GM19193 (cell line): ENCODE results near the gene MS4A18.

Experiments
- POLR2A ChIP-seq: IDR thresholded peaks from 4 replicates; pipeline ENCODE4 v1.6.1; 2011; ENCODE audit not compliant: insufficient read depth, insufficient read length; ENCODE audit errors: extremely low read depth

The MS4A18 gene

GRCh38 chr11:60756307-60757032 lies 31.9 kb downstream of the MS4A18 start, which contains the start of gene MS4A15:
TSS of gene MS4A15 (plus strand) at chr11:60756867. CDS start at chr11:60763734, 6,867 bp downstream.
- TF ChIP-seq POLR2A: no peak

GRCh38 chr11:60757231-60757800 lies 32.8 kb downstream of the MS4A18 start:
- no peak for TF ChIP-seq POLR2A

- TF ChIP-seq POLR2A: no peak
Observed at GRCh38 chr11:60761436-60762190, 37.1 kb downstream of the MS4A18 start.

GRCh38 chr11:60762851-60763691 lies 38.6 kb downstream of the MS4A18 start:
- peak; percentile 36 for TF ChIP-seq POLR2A

- TF ChIP-seq POLR2A: no peak
Observed at GRCh38 chr11:60763692-60764369, 39.3 kb downstream of the MS4A18 start.

- TF ChIP-seq POLR2A: no peak
Observed at GRCh38 chr11:60764879-60765278, 40.4 kb downstream of the MS4A18 start.

- TF ChIP-seq POLR2A: no peak
Observed at GRCh38 chr11:60765355-60765754, 40.8 kb downstream of the MS4A18 start.

- TF ChIP-seq POLR2A: no peak
Observed at GRCh38 chr11:60766547-60766946, 42.0 kb downstream of the MS4A18 start.

- no peak for TF ChIP-seq POLR2A
Observed at GRCh38 chr11:60767388-60767811, 42.9 kb downstream of the MS4A18 start.

GRCh38 chr11:60768202-60768601 lies 43.7 kb downstream of the MS4A18 start:
- TF ChIP-seq POLR2A: no peak

GRCh38 chr11:60769273-60769672 lies 44.8 kb downstream of the MS4A18 start:
- TF ChIP-seq POLR2A: no peak

GRCh38 chr11:60769811-60770210 lies 45.3 kb downstream of the MS4A18 start:
- no peak for TF ChIP-seq POLR2A

GRCh38 chr11:60771146-60771545 lies 46.6 kb downstream of the MS4A18 start:
- TF ChIP-seq POLR2A: no peak

- TF ChIP-seq POLR2A: no peak
Observed at GRCh38 chr11:60771879-60772525, 47.5 kb downstream of the MS4A18 start.
